A673 (cell line): ENCODE data around the gene KIR2DL4. TPM values are rescaled to one million over a fixed set of nuclear protein-coding genes. Genes with fewer than 3 reads are reported as not detected.
"Not testable (repeated sequence)": the region's sequence is repeated elsewhere in the genome, so short reads cannot be mapped to it uniquely, and the experiment has no call there.

Experiments used
- BruUV-seq: library from RNA; stranded (reverse); fragments of 400-500 nt; replicated peaks from 2 replicates; lab custom pipeline; 2021; lab: Mats Ljungman, UMichigan
- CTCF ChIA-PET: fragments of 300-600 bp; sonication (Branson Sonifier 250); formaldehyde crosslinking; loops from one replicate; lab custom pipeline; 2022; ENCODE audit warnings: antibody characterized with exemption; lab: Charles Lee
- POLR2A ChIA-PET: fragments of 300-600 bp; sonication (Branson Sonifier 250); formaldehyde crosslinking; loops from one replicate; lab custom pipeline; 2022; ENCODE audit warnings: antibody characterized with exemption; ENCODE audit not compliant: low non-redundant PET; lab: Charles Lee
- DNase-seq: peaks from one replicate; pipeline ENCODE4 v3.0.0-alpha.2; 2015; ENCODE audit warnings: low spot score
- H3K27ac ChIP-seq: fragments of 200-600 bp; sonication (generic); 2 replicates; pipeline ENCODE4 v1.5.1; 2016; ENCODE audit warnings: mixed run types, low read depth, mild to moderate bottlenecking, mixed read lengths, antibody characterized with exemption, low read length; ENCODE audit not compliant: poor library complexity, severe bottlenecking
- H3K27me3 ChIP-seq: fragments of 200-600 bp; sonication (generic); replicated peaks from 2 replicates; pipeline ENCODE4 v1.6.1; 2017; ENCODE audit warnings: mixed run types, low read depth, mild to moderate bottlenecking, mixed read lengths, antibody characterized with exemption, low read length; ENCODE audit not compliant: insufficient read depth, poor library complexity
- H3K36me3 ChIP-seq: fragments of 200-600 bp; sonication (generic); 2 replicates; pipeline ENCODE4 v1.6.1; 2016; ENCODE audit warnings: mixed run types, mild to moderate bottlenecking, mixed read lengths, antibody characterized with exemption, low read length; ENCODE audit not compliant: insufficient read depth, poor library complexity, severe bottlenecking
- H3K4me1 ChIP-seq: fragments of 200-600 bp; sonication (generic); 2 replicates; pipeline ENCODE4 v1.6.1; 2017; ENCODE audit warnings: mixed run types, mild to moderate bottlenecking, mixed read lengths, antibody characterized with exemption, low read length; ENCODE audit not compliant: insufficient read depth, poor library complexity, severe bottlenecking
- H3K4me3 ChIP-seq: fragments of 200-600 bp; sonication (generic); 2 replicates; pipeline ENCODE4 v1.5.1; 2016; ENCODE audit warnings: low read depth, mixed run types, mild to moderate bottlenecking, mixed read lengths, low read length; ENCODE audit not compliant: poor library complexity, severe bottlenecking
- H3K9me3 ChIP-seq: fragments of 200-600 bp; sonication (generic); 2 replicates; pipeline ENCODE4 v1.6.1; 2016; ENCODE audit warnings: mixed run types, low read depth, mild to moderate bottlenecking, mixed read lengths, antibody characterized with exemption, low read length; ENCODE audit not compliant: poor library complexity, severe bottlenecking
- intact Hi-C: fragments of 100-400 bp; cut with micrococcal nuclease; formaldehyde crosslinking; loops from one replicate; pipeline ENCODE4 v1.10.0; 2022; ENCODE audit not compliant: unreplicated experiment
- total RNA-seq: library from RNA; stranded (reverse); gene quantifications from 2 replicates; pipeline ENCODE4 v1.2.3, GENCODE V29; 2021

KIR2DL4 gene
- total RNA-seq, 1 experiment from 2014 or later = not detected

DNA sequence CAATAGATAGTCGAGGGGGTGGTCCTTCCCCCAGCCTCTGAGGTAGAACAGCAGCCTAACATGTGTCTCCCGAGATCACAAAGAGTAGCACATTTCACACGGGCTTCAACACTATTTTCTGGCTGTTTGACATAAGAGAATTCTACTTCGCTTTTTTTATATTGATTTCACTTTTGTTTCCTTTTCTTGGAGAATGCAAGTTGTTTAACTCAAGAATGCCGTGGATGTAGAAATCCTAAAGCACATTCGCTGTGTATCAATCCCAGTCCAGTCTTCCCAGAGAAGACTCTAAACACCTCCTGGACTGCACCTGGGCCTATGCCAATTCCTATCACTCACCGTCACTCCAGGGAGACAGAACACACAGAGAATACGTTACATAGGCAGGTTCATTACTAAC, 24.7 kb downstream of the KIR2DL4 start:
- BruUV-seq, POLR2A ChIA-PET, DNase-seq, H3K27me3 ChIP-seq, H3K4me1 ChIP-seq, H3K9me3 ChIP-seq, H3K4me3 ChIP-seq, intact Hi-C loops, H3K36me3 ChIP-seq, H3K27ac ChIP-seq, CTCF ChIA-PET: not testable (repeated sequence)

DNA sequence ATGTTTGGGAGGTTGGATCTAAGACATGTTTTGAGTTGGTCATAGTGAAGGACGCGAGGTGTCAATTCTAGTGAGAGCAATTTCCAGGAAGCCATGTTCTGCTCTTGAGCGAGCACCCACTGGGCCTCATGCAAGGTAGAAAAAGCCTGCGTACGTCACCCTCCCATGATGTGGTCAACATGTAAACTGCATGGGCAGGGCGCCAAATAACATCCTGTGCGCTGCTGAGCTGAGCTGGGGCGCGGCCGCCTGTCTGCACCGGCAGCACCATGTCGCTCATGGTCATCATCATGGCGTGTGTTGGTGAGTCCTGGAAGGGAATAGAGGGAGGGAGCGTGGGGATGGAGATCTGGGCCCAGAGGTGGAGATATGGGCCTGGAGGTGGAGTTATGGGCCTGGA, 29.1 kb downstream of the KIR2DL4 start, which contains the start of gene KIR2DS4:
Gene KIR2DS4, plus strand, starts transcription at position 181 of the 400 bp plus-strand sequence.
- BruUV-seq, H3K9me3 ChIP-seq, H3K36me3 ChIP-seq, H3K4me3 ChIP-seq, POLR2A ChIA-PET, H3K27ac ChIP-seq, intact Hi-C loops, DNase-seq, H3K4me1 ChIP-seq, CTCF ChIA-PET, H3K27me3 ChIP-seq: not testable (repeated sequence)

DNA sequence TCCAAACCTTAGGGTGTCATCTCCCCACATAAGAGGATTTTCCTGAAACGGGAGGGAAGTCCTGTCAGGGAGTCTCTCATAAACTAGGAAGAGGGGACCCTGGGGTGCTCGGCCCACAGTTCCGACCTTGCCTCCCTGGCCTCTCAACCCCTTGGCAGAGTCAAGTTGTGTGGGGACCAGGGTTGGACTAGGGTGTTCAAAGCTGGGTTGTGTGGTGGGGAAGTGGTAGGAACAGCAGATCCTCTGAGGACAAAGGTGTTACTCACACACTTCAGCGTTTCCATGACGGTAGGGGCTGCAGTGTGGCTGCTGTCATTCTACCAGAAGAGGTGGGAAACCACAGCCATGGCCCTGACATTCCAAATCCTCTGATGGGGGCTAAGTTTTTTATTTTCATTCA, 31.7 kb downstream of the KIR2DL4 start:
- H3K27me3 ChIP-seq, H3K4me1 ChIP-seq, H3K4me3 ChIP-seq, BruUV-seq, H3K27ac ChIP-seq, POLR2A ChIA-PET, CTCF ChIA-PET, H3K36me3 ChIP-seq, intact Hi-C loops, H3K9me3 ChIP-seq, DNase-seq: not testable (repeated sequence)

DNA sequence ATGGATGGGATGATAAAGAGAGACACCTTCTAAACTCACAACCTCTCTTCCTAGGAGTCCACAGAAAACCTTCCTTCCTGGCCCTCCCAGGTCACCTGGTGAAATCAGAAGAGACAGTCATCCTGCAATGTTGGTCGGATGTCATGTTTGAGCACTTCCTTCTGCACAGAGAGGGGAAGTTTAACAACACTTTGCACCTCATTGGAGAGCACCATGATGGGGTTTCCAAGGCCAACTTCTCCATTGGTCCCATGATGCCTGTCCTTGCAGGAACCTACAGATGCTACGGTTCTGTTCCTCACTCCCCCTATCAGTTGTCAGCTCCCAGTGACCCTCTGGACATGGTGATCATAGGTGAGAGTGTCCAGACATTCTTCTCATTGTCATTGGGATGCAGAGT, 34.1 kb downstream of the KIR2DL4 start:
- DNase-seq, BruUV-seq, intact Hi-C loops, H3K27me3 ChIP-seq, H3K4me1 ChIP-seq, H3K36me3 ChIP-seq, H3K27ac ChIP-seq, CTCF ChIA-PET, H3K4me3 ChIP-seq, H3K9me3 ChIP-seq, POLR2A ChIA-PET: not testable (repeated sequence)

DNA sequence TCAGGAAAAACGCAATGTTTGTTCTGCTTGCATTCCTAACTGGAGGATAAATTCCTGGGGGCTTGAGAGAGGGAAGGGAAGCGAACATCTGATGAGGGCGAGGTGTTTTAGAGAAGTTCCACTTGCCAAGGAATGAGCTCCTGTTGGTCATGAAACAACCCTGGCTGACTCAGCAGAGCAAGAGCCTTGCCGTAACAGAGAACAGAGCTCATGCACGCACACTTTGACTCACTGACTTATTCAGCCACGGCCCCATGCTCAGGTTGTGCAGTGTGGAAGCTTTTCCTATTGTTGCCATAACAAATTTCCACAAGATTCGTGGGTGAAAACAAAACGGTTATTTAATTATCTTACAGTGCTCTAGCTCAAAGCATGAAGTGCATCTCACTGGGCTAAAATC, 39.8 kb downstream of the KIR2DL4 start:
- DNase-seq, H3K27ac ChIP-seq, intact Hi-C loops, BruUV-seq, H3K9me3 ChIP-seq, H3K4me3 ChIP-seq, POLR2A ChIA-PET, H3K36me3 ChIP-seq, CTCF ChIA-PET, H3K4me1 ChIP-seq: not testable (repeated sequence)
- H3K27me3 ChIP-seq = peaks cover 15% of the 10 kb centered on the region

DNA sequence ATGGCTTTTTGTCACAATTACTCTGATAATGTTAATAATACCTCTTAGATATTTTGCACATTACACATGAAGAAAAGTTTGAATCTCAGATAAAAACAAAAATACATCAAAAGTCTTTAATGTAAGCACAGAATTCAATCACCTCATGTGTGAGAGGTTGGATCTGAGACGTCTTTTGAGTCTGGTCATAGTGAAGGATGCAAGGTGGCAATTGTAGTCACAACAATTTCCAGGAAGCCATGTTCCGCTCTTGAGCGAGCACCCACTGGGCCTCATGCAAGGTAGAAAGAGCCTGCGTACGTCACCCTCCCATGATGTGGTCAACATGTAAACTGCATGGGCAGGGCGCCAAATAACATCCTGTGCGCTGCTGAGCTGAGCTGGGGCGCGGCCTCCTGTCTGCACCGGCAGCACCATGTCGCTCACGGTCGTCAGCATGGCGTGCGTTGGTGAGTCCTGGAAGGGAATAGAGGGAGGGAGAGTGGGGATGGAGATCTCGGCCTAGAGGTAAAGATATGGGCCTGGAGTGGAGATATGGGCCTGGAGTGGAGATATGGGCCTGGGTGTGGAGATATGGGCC, 46.7 kb downstream of the KIR2DL4 start, which contains the start of gene KIR3DL2:
Gene KIR3DL2, plus strand, starts transcription at position 383 of the 580 bp plus-strand sequence. Its CDS starts 33 bp downstream, at position 416.
- POLR2A ChIA-PET, CTCF ChIA-PET, H3K4me1 ChIP-seq, BruUV-seq, H3K27ac ChIP-seq, H3K36me3 ChIP-seq, intact Hi-C loops, H3K9me3 ChIP-seq, H3K4me3 ChIP-seq, DNase-seq: not testable (repeated sequence)
- peaks cover 15% of the 10 kb centered on the region for H3K27me3 ChIP-seq
